HEK293 (cell line): ENCODE results near the gene ULBP1.

Experiments used
- CTCF ChIA-PET: fragments of 350-600 bp; formaldehyde crosslinking; extraction: SDS; loops from one replicate; lab custom pipeline; 2021; ENCODE audit warnings: antibody characterized with exemption; lab: Yijun Ruan, JAX
- POLR2A ChIA-PET: fragments of 300-600 bp; formaldehyde crosslinking; extraction: SDS; loops from one replicate; lab custom pipeline; 2020; ENCODE audit warnings: antibody characterized with exemption, inconsistent platforms; lab: Yijun Ruan, JAX
- H3K27ac ChIP-seq: fragments of 200-500 bp; sonication (Bioruptor generic); 2 replicates; pipeline ENCODE4 v1.5.1; 2014; ENCODE audit warnings: low read depth, low read length, control low read depth, inconsistent platforms; ENCODE audit errors: extremely low read depth
- H3K36me3 ChIP-seq, 2 experiments: fragments of 200-500 bp in 1 of 2; sonication (Bioruptor generic) in 1 of 2; 1 replicate in 1 of 2; 2 replicates in 1 of 2; pipeline ENCODE4 v1.5.1; 2014 to 2017; ENCODE audit warnings: inconsistent platforms in 2 of 2, low read length in 2 of 2; ENCODE audit not compliant: control insufficient read depth in 2 of 2, insufficient read depth in 1 of 2
- H3K4me1 ChIP-seq: fragments of 200-500 bp; sonication (Bioruptor generic); 2 replicates; pipeline ENCODE4 v1.5.1; 2014; ENCODE audit warnings: mild to moderate bottlenecking, low read length, inconsistent platforms; ENCODE audit not compliant: control insufficient read depth, insufficient read depth
- H3K4me3 ChIP-seq: 2 replicates; pipeline ENCODE4 v1.5.1; 2011; ENCODE audit warnings: low read depth, mild to moderate bottlenecking, control low read depth, low read length, moderate library complexity
- H3K9me3 ChIP-seq: fragments of 200-500 bp; sonication (Bioruptor generic); 2 replicates; pipeline ENCODE4 v1.5.1; 2014; ENCODE audit warnings: low read depth, low read length, inconsistent platforms; ENCODE audit not compliant: control insufficient read depth, insufficient read depth
- ATF2 ChIP-seq: fragments of 450-650 bp; formaldehyde crosslinking; IDR thresholded peaks from 2 replicates; pipeline ENCODE4 v1.5.1; 2016; ENCODE audit warnings: missing biosample characterization, missing genetic modification characterization, low read depth
- BCL11B ChIP-seq: fragments of 450-650 bp; formaldehyde crosslinking; IDR thresholded peaks from 2 replicates; pipeline ENCODE4 v1.5.1; 2016; ENCODE audit warnings: low read depth, missing biosample characterization, missing genetic modification characterization
- EGR2 ChIP-seq: fragments of 450-650 bp; formaldehyde crosslinking; IDR thresholded peaks from 2 replicates; pipeline ENCODE4 v1.5.1; 2016; ENCODE audit warnings: low read depth, missing biosample characterization, missing genetic modification characterization
- GLI2 ChIP-seq: fragments of 450-650 bp; formaldehyde crosslinking; IDR thresholded peaks from 2 replicates; pipeline ENCODE4; 2017; ENCODE audit warnings: missing biosample characterization, missing genetic modification characterization, low read depth, borderline replicate concordance
- KLF10 ChIP-seq: fragments of 450-650 bp; IDR thresholded peaks from 2 replicates; pipeline ENCODE4 v1.5.1; 2018; ENCODE audit warnings: missing biosample characterization, mild to moderate bottlenecking, missing genetic modification characterization
- WT1 ChIP-seq: fragments of 450-650 bp; formaldehyde crosslinking; IDR thresholded peaks from 2 replicates; pipeline ENCODE4 v1.5.1; 2016; ENCODE audit warnings: missing biosample characterization, missing genetic modification characterization
- ZBTB49 ChIP-seq: fragments of 450-650 bp; formaldehyde crosslinking; IDR thresholded peaks from 2 replicates; pipeline ENCODE4 v1.5.1; 2016; ENCODE audit warnings: missing biosample characterization, missing genetic modification characterization, low read depth
- ZNF138 ChIP-seq: fragments of 450-650 bp; formaldehyde crosslinking; IDR thresholded peaks from 2 replicates; pipeline ENCODE4 v1.5.1; 2016; ENCODE audit warnings: missing biosample characterization, missing genetic modification characterization, borderline replicate concordance
- ZNF169 ChIP-seq: fragments of 450-650 bp; formaldehyde crosslinking; IDR thresholded peaks from 2 replicates; pipeline ENCODE4 v1.5.1; 2016; ENCODE audit warnings: missing biosample characterization, missing genetic modification characterization
- ZNF423 ChIP-seq: fragments of 450-650 bp; formaldehyde crosslinking; IDR thresholded peaks from 2 replicates; pipeline ENCODE4 v1.5.1; 2016; ENCODE audit warnings: missing biosample characterization, missing genetic modification characterization
- ZNF518A ChIP-seq: fragments of 450-650 bp; formaldehyde crosslinking; conservative IDR thresholded peaks from 2 replicates; pipeline ENCODE4 v1.5.1; 2016; ENCODE audit warnings: low read depth, missing biosample characterization, missing genetic modification characterization
- ZNF529 ChIP-seq: fragments of 450-650 bp; formaldehyde crosslinking; IDR thresholded peaks from 2 replicates; pipeline ENCODE4 v1.5.1; 2017; ENCODE audit warnings: missing genetic modification characterization, missing biosample characterization; ENCODE audit not compliant: insufficient replicate concordance
- ZNF555 ChIP-seq: fragments of 450-650 bp; formaldehyde crosslinking; conservative IDR thresholded peaks from 2 replicates; pipeline ENCODE4 v1.5.1; 2017; ENCODE audit warnings: missing biosample characterization, mild to moderate bottlenecking, missing genetic modification characterization, inconsistent platforms
- ZNF830 ChIP-seq: fragments of 450-650 bp; IDR thresholded peaks from 2 replicates; pipeline ENCODE4 v1.5.0; 2018; ENCODE audit warnings: missing biosample characterization, missing genetic modification characterization, low read depth, mild to moderate bottlenecking, moderate library complexity

ULBP1 gene

GRCh38 chr6:149983145-149983544, 19.4 kb downstream of the ULBP1 start:
- H3K27ac ChIP-seq: no peak overlapping the region
- CTCF ChIA-PET: interaction anchor here (0.7 kb wide), 1 partner anchor 1031 kb away, joined by 3 read pairs; no protein-coding TSS in a partner anchor
- no peaks in the 10 kb centered on the region for H3K36me3 ChIP-seq
- no peak overlapping the region for H3K4me3 ChIP-seq
- no peaks in the 10 kb centered on the region for H3K9me3 ChIP-seq
- POLR2A ChIA-PET: interaction anchor here (0.8 to 1.8 kb wide), 2 partner anchors 19 to 549 kb away, joined by 3 to 10 read pairs; partner anchors contain the start of gene ULBP1
- H3K4me1 ChIP-seq: no peaks in the 10 kb centered on the region
- TF ChIP-seq ZNF529 (tag by site-specific recombination): no peak
- TF ChIP-seq WT1 (tag by site-specific recombination): no peak
- no peak for TF ChIP-seq ZNF138 (tag by site-specific recombination)
- no peak for TF ChIP-seq ATF2 (tag by site-specific recombination)
- TF ChIP-seq ZNF830 (tag by site-specific recombination): no peak
- TF ChIP-seq ZNF518A (tag by site-specific recombination): no peak
- TF ChIP-seq ZNF423 (tag by site-specific recombination): no peak
- peak; percentile 22; the same call in 1 of the 2 replicates for TF ChIP-seq EGR2 (tag by site-specific recombination)
- no peak for TF ChIP-seq KLF10 (tag by site-specific recombination)

- H3K4me3 ChIP-seq: no peak overlapping the region
- no peaks in the 10 kb centered on the region for H3K36me3 ChIP-seq
- POLR2A ChIA-PET: interaction anchor here (0.6 to 1.8 kb wide), 2 partner anchors 21 to 108 kb away, joined by 3 to 10 read pairs; partner anchors contain the start of gene ULBP1
- no peak overlapping the region for H3K27ac ChIP-seq
- TF ChIP-seq ZBTB49 (tag by site-specific recombination) (no peak), ZNF555 (tag by site-specific recombination) (no peak), ZNF423 (tag by site-specific recombination) (no peak), BCL11B (tag by site-specific recombination) (no peak), ZNF169 (tag by site-specific recombination) (no peak), GLI2 (no peak)
- H3K4me1 ChIP-seq: no peaks in the 10 kb centered on the region; the same call in 1 of the 2 replicates
- CTCF ChIA-PET: no interaction called here
- no peaks in the 10 kb centered on the region for H3K9me3 ChIP-seq
These were observed 21.0 kb downstream of the ULBP1 start for GRCh38 chr6:149984773-149985172.
